GM18502 (cell line): ENCODE results near the gene PTDSS2.
"Not testable (repeated sequence)": the region's sequence is repeated elsewhere in the genome, so short reads cannot be mapped to it uniquely, and the experiment has no call there.

Source experiments
- ATAC-seq: cut with Tn5 transposase; IDR thresholded peaks from one replicate; pipeline ENCODE4 v1.9.1; 2021; ENCODE audit warnings: mild to moderate bottlenecking; ENCODE audit not compliant: unreplicated experiment, poor library complexity

PTDSS2 gene

DNA sequence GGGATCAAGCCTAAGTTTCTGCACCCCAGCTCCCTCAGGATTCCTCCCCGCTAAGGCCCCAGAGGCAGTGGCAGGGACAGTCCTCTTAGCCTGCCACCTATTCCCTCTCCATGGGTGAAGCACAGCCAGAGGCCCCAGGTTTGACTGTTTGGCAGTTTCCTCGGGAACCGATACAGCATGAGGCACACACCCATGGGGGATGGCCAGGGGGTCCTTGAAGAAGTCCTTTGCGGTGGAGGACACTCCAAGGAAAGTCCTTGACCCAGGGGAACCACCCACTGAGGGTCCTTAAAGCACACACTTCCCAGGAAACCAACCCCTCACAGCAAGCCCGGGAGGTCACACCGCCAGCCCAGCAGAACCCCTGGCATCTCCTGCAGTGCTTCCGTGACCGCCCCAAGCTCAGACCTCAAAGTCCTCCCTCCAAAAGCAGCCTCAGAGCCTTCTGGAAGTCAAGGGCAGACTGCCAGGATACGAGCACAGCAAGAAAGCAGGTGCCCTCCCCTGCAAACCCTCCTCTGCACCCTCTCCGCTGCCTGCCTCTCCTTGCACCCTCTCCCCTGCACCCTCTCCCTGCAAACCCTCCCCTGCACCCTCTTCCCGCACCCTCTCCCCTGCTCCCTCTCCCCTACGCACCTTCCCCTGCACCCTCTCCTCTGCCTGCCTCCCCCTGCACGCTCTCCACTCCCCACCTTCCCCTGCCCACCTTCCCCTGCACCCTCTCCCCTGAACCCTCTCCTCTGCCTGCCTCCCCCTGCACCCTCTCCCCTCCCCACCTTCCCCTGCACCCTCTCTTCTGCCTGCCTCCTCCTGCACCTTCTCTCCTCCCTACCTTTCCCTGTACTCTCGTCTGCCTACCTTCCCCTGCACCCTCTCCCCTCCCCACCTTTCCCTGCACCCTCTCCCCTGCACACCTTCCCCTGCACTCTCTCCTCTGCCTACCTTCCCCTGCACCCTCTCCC lies 36.7 kb upstream of the PTDSS2 start:
- ATAC-seq: no peak

DNA sequence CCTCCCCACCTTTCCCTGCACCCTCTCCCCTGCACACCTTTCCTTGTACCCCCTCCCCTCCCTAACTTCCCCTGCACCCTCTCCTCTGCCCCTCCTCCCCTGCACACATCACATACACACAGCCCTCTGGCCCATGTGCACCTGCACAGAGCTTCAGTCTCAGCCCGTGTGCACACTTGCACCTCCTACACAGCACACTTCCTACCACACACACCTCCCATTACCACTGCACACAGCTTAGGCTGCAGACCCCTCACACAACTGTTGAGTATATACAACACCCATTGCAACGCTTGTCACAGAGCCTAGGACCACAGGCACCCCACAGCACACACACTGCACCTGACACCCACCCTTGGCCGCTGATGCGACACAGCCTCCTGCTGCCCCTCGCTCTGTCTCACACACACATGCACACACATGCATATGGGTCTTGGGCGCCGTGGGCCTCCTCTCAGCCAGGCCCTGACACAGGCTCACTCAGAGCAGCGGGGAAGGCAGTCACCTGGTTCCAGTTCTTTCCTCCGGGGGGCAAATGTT lies 35.7 kb upstream of the PTDSS2 start:
- no peak for ATAC-seq

DNA sequence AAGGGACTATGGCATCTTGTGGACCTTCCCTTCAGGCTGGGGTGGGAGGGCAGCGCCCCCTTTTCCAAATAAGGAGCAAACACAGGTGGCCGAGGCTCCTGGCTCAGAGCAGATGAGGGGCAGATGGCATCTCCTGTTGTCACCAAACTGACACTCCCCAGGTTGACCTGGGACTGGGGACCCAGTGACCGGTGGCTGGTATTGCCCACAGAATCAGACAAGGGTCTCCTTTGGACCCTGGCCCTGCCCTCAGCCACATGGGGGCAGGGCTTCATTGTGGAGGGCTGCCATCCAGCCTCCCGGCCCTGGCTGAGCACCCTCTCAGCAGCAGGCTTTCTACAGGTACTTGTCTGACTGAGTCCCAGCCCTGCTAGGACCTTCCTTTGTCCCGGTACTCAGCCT lies 34.4 kb upstream of the PTDSS2 start:
- no peak for ATAC-seq

DNA sequence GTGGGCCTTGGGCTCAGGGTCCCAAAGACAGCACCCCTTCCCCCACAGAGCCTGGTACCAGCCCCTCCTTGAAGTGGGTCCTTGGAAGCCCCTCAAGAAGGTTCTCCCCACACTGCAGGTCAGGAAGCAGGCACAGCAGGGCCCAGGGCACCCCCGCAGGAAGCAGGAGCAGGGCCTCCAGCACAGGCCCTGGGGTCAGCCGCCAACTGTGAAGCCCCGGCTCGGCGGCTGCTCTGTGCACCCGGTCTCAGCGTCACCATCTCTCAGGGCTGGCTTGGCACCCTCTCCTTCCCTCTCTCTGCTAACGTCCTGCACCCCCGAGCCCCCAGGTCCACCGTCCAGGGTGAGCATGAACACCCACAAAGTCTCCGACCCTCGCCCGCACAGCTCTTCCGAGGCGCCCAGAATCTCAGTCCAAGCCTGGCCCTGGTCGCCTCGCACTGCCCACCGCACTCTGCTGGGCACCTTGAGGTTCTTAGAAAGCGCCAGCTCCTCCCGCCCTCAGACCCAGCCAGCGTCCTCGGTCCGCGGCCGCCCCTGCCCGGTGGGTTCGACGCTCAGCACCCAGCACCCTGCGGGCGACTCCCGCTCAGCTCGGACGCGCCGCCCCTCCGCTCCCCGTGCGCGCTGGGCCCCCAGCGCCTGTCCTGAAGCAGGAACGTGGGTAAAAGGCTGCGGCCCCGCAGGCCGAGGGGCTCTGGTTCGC lies 33.9 kb upstream of the PTDSS2 start:
- ATAC-seq: no peak

DNA sequence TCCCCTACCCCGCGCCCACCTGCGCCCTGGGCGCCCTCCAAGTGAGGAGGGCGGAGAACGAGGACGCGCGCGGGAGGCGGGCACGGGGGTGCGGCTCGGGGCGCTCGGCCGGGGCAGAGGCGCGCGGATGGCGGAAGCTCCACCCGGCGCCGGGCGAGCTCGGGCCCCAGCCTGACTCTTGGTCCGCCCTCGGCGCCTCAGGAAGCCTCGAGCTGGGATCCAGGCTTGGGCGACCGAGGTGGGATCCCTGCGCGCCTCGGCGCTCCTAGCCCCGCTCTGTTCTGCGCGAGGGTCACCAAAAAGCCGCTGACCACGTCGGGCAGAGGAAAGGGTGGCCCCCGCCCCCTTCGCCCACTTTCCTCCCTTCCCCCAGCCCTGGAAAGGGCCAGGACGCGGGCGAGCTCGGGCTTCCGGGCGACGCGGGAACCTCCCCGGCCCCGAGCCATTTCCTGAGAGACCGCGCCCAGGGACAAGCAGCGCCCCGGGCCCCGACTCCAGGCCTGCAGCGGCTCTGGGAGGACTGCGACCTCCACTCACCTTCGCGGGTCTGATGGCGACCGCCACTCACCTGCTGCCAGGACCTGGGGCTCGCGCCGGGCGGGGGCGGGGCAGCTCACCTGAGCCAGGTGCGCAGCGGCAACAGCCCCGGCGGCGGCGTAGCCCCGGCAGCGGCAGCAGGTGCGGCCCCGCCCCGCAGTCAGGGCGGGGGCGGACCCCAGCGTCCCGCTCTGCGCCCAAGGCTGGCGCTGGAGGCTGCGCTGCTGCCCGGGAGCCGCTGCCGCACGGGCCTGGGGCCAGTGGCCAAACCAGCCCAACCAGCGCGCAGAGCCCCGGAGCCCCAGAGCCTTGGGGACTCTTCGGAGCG lies 33.1 kb upstream of the PTDSS2 start:
- ATAC-seq: no peak

DNA sequence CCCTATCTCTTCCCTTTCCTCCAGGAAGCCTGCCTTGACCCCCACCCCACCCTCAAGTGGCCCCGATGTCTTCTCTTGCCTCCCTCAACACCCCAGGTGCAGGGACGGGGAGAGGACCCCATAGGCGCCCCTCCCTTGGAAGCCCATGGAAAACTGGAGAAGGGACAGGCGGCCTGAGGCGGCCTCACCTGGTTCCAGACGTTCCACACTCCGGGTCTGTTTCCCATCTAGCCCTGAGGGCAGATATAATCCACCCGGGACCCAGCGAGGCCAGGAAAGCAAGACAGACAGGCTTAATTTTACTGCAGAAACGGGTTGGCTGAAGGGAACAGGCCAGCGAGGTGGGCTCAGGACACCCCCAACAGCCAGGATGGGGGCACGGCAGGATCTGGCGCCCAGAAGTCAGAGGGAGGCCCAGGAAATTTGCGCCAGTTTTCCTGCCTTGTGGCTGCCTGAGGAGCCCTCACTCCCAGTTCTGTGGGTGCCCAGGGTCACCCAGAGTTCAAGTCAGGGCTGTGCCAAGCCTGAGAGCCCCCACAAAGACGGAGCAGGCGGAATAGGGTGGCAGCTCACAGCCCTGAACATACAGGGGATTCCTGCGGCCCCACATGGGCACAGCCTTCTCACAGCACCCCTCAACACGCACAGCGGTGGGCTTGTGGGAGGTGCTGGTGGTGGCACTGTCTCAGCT lies 32.3 kb upstream of the PTDSS2 start:
- no peak for ATAC-seq

DNA sequence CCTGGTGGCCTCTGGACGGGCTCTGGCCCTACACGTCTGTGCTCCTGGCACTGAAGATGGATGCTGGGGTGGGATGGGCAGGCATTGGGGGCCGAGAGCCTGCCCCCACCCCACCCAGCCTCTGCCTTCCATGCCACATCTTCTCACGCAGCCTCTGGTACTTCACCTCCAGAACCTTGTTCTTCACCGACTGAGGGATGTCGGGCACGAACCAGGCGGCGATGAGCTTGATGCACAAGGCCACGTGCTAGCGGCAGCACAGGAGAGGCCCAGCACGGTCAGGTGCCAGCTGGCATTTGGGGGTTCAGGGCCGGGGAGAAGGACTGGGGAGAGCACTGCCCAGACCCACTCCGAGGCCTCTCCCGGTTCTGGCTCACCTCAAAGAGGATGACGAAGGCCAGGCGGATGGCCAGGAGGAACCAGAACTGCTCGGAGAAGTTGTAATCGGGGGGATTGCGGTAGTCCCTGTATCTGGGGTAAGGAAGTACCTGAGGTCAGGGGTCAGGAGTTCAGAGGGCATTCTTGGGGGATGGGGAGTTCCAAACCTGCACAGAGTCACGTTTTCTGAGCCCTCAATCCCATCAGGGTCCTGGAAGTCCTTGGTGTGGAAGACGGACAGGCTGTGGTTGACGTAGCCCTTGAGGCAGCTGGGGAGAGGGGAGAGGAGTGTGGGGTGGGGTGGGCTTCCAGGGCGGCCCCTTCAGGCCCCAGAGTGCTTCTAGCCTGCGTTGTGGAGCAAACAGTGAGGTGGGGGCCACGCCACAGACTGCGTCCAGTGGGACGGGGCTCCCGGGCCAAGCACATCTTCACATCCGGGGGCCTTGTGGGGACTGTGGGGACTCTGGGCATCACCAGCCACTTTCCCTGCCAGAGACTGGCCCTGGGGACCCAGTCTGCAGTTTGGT lies 31.5 kb upstream of the PTDSS2 start:
- no peak for ATAC-seq

DNA sequence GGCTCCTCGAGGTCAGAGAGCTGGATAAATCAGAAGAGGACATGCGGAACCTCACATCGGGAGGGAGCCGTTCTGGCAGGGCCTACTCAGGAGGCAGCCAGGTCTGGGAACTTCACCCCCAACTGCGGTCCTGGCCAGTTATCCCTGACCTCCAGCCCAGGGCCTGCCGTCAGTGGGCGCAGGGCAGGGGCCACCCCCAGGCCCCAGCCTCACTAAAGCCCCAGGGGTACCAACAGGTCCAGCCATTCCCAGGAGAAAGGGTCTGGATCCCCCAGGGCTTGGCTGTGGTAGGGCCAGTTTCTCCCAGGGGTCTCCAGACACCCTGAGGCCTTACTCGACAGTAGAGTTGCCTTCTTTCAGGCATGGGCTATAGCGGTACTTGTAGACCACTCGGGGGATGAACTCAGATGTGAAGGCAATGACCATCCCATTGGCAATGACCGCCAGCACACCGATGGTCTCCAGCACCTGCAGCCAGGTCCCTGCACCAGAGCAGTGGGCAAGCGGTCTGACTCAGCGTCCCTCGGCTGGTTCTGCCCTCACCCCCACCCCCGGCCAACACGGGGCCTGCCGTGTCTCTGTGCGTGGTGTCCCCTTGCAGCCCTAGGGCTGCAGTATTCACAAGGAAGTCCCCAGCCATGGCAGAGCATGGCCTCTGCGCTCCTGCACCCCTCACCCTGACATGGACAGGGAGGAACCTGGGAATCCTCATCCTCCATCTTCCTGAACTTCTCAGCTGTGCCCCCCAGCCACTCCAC lies 30.7 kb upstream of the PTDSS2 start:
- ATAC-seq: no peak

DNA sequence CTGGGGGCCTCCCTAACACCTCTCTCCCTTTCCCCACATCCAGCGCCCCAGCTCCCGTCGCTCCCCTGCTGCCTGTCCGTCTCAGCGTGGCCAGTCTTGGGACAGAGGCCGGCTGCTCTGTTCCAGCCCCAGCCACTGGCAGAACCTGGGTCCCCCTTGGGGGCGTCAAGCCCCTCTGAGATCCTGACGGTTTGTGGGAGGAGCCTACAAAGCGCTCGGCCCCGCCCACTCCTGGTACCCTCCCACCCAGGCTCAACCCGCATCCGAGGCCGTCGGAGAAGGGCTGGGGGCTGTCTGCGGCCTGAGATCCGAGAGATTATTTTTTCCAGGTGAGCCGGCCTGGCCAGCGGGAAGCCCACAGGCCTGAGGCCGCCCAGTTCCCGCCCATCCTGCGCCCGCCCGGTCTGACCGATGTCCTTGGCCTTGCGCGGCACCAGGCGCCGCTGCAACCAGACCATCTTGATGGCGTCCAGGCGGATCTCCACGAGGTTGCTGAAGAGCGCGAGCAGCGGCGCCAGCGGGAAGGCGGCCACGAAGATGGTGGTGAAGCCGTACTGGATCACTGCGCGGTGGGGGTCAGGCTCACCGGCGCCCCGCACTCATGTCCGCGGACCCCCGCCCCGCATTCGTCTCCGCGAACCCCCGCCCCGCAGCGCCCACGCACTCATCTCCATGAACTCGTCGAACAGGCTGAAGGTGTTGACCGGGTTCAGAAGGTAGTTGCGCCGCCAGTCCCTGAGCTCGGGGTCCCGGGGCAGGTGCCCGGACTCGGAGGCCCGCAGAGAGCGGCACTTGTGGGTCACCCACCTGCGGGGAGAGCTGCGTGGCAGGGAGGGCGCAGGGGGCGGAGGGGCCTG lies 29.8 kb upstream of the PTDSS2 start:
- ATAC-seq: no peak

DNA sequence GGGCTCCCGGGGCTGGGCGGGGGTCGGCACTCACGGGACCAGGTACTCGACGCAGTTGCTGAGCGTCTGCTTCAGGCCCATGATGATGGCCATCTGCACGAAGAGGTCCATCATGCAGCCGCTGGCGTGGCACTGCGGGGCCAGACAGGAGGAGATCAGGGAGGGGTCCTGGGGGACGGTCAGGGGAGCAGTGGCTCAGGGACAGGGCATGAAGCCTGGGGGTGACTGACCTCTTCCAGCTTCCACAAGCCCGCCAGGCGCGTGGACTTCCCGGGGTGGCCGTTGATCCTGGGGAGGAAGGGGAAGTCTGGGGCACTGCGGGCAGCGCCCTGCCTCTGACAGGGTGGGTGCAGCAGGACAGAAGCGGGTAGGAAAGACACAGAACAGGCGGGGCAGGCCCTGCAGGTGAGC lies 29.2 kb upstream of the PTDSS2 start:
- ATAC-seq: no peak

DNA sequence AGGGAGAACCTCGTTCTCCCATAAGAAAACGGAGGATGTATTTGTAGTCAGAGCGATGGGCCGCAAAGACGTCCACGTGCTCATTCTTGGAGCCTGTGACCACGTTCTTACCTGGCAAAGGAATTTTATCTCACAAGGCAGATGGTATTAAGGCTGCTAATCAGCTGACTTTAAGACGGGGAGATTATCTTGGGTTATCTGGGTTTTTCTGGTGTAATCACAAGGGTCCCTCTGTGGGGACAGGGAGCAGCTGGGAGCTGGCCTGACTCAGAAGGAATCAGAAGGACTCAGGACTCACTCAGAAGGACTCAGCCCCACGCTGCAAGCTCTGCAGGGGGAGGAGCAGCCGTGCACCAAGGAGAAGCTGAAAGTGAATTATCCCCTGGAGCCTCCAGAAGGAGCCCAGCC lies 27.8 kb upstream of the PTDSS2 start:
- no peak for ATAC-seq

DNA sequence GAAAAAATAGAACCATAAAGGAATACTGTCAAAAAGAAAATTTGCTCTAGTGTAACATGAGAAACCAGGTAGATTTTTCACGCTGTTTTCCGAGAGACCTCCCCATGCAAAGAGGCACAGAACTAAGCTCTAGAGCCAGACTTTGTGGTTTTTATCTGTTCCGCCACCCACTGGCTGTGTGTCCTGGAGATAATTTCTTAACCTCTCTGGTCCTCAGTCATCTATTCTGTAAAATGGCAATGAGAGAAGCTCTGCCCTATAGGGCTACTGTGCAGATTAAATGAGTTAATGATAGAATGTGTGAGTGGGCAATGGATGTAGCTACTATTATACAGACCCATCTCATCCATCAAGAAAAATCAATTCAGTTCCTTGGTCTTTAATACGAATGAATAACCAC lies 25.8 kb upstream of the PTDSS2 start:
- no peak for ATAC-seq

DNA sequence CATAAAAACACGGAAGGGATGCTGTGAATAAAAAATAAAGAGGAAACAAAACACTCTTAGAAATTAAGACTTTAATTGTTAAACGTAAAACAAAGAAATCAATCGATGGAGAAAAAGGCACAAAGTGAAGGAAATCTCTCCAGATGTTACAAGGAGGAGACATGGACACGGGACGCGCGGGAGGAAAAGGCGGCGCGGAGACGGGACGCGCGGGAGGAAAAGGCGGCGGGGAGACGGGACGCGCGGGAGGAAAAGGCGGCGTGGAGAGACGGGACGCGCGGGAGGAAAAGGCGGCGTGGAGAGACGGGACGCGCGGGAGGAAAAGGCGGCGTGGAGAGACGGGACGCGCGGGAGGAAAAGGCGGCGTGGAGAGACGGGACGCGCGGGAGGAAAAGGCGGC lies 25.3 kb upstream of the PTDSS2 start:
- not testable (repeated sequence) for ATAC-seq

DNA sequence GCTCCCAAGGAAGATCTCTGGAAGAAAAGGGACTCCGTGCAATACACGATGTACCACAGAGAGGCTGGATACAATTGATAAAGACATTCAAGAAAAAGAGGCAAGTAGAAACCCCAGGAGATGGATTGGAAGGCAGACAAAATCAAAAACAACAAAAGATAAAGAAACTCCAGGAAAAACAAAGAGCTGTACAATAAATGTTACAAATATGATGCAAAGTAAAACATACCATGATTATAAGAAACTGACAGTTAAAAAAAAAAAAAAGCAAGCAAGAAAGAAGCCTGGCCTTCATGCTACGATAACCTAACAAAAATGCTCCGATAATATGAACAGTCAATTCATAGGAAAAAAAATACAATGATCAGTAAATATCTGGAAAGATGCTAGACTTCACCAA lies 24.8 kb upstream of the PTDSS2 start:
- ATAC-seq: no peak

DNA sequence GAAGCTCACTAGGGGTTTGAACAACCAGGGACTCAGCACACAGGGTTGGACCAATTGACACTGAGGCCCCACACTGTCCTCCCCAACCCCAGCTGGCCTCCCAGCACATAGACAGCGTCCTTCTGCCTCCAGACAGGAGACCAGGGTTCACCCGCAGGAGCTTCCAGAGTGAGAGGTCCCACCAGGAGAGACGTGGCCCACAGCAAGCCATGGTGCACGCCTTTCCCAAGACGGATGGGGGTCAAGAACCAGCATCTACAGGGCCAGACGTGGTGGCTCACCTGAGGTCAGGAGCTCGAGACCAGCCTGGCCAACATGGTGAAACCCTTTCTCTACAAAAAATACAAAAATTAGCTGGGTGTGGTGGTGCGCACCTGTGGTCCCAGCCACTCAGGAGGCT lies 23.2 kb upstream of the PTDSS2 start:
- ATAC-seq: no peak

DNA sequence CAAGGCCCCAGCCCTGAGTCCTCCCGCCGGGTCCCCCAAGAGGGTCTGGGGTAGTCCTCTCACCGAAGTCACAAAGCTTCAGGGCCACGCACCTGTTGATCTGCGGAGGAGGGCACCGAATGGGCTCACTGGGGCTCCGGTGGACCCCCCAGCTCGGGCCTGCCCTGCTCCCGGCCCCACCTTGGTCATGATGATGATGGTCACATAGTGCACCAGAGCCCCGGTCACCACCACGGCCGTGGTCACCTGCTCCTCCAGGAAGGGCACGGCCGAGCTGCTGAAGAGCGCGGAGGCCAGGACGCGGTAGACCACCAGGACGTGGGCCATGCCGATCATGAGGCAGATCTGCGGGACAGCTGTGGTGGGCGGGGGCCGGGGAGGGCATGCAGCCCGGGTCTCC lies 21.8 kb upstream of the PTDSS2 start:
- no peak for ATAC-seq

DNA sequence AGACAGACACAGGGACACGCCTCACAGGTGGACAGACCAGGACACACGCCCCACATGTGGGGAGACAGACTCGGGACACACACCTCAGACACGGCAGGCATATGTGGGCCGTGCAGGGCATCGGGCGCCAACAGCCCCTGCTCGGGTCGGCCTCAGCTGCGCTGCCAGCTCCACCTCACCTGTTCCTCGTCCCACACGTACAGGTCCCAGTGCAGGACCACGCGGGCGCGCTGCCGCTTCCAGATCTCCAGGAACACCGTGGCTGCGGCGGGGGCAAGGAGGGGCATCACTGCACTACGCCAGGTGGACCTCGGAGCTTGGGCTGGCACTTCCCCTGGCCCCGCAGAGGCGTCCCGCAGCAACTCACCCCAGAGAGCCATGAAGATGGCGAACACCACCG lies 20.7 kb upstream of the PTDSS2 start:
- ATAC-seq: no peak
